Keratinocyte (primary cell): ENCODE data around the gene RUFY3. TPM values are rescaled to one million over a fixed set of nuclear protein-coding genes. Genes with fewer than 3 reads are reported as not detected.
"Not testable (repeated sequence)": the region's sequence is repeated elsewhere in the genome, so short reads cannot be mapped to it uniquely, and the experiment has no call there.

Source experiments
- DNase-seq: peaks from one replicate; pipeline ENCODE4 v3.0.0-alpha.2; 2011; ENCODE audit warnings: low read depth, missing footprints, low spot score
- FAIRE-seq: peaks from 2 replicates; lab custom pipeline; 2011; peaks lifted over from hg19 to GRCh38; lab: Jason Lieb, UNC
- H2AFZ ChIP-seq: 2 replicates; pipeline ENCODE4 v1.6.0; 2012; ENCODE audit warnings: low read length, control low read depth, inconsistent platforms; ENCODE audit not compliant: control insufficient read depth
- H3K27ac ChIP-seq: 2 replicates; pipeline ENCODE4 v1.5.1; 2011; ENCODE audit warnings: low read length; ENCODE audit not compliant: control insufficient read depth, insufficient read depth
- H3K27me3 ChIP-seq: 3 replicates; pipeline ENCODE4 v1.6.0; 2011; ENCODE audit warnings: low read length; ENCODE audit not compliant: control insufficient read depth, insufficient read depth; ENCODE audit errors: extremely low read depth
- H3K36me3 ChIP-seq, 2 experiments: 2 replicates in 1 of 2; 3 replicates in 1 of 2; pipeline ENCODE4 v1.5.1; 2011; ENCODE audit warnings: low read length in 2 of 2, mild to moderate bottlenecking in 1 of 2; ENCODE audit not compliant: control insufficient read depth in 2 of 2, insufficient read depth in 2 of 2; ENCODE audit errors: extremely low read depth in 1 of 2
- H3K4me1 ChIP-seq: 3 replicates; pipeline ENCODE4 v1.5.1; 2011; ENCODE audit warnings: low read length; ENCODE audit not compliant: control insufficient read depth, insufficient read depth; ENCODE audit errors: extremely low read depth
- H3K4me2 ChIP-seq: 3 replicates; pipeline ENCODE4 v1.6.0; 2011; ENCODE audit warnings: low read depth, low read length; ENCODE audit not compliant: control insufficient read depth, insufficient read depth; ENCODE audit errors: extremely low read depth
- H3K4me3 ChIP-seq, 3 experiments: fragments of 200-600 bp in 1 of 3; sonication (generic) in 1 of 3; 2 replicates in 2 of 3; 3 replicates in 1 of 3; pipeline ENCODE4 v1.5.1; 2011 to 2016; ENCODE audit warnings: low read length in 3 of 3, mild to moderate bottlenecking in 3 of 3, control low read depth in 2 of 3, inconsistent platforms in 1 of 3, low read depth in 1 of 3, mixed read lengths in 1 of 3, mixed run types in 1 of 3, moderate library complexity in 1 of 3; ENCODE audit not compliant: control insufficient read depth in 2 of 3, insufficient read depth in 2 of 3; ENCODE audit errors: extremely low read depth in 1 of 3
- H3K79me2 ChIP-seq: 2 replicates; pipeline ENCODE4 v1.6.0; 2012; ENCODE audit warnings: low read length; ENCODE audit not compliant: control insufficient read depth, insufficient read depth
- H3K9ac ChIP-seq: 3 replicates; pipeline ENCODE4 v1.6.0; 2011; ENCODE audit warnings: low read length; ENCODE audit not compliant: control insufficient read depth, insufficient read depth; ENCODE audit errors: extremely low read depth
- H3K9me1 ChIP-seq: 3 replicates; pipeline ENCODE4 v1.6.0; 2011; ENCODE audit warnings: low read length; ENCODE audit not compliant: control insufficient read depth, insufficient read depth; ENCODE audit errors: extremely low read depth
- H3K9me3 ChIP-seq: 2 replicates; pipeline ENCODE4 v1.5.1; 2012; ENCODE audit warnings: low read depth, low read length; ENCODE audit not compliant: control insufficient read depth
- H4K20me1 ChIP-seq: 3 replicates; pipeline ENCODE4 v1.6.0; 2011; ENCODE audit warnings: low read length; ENCODE audit not compliant: control insufficient read depth, insufficient read depth; ENCODE audit errors: extremely low read depth
- CTCF ChIP-seq, 3 experiments: IDR thresholded peaks in 1 of 3; conservative IDR thresholded peaks in 1 of 3; optimal IDR thresholded peaks in 1 of 3; 2 replicates in 2 of 3; 3 replicates in 1 of 3; pipeline versions ENCODE3 to v1.5.1; 2011; ENCODE audit warnings: low read length in 3 of 3, mild to moderate bottlenecking in 3 of 3, moderate library complexity in 2 of 3, control low read depth in 1 of 3, inconsistent platforms in 1 of 3; ENCODE audit not compliant: insufficient read depth in 2 of 3; ENCODE audit errors: extremely low read depth in 1 of 3
- EZH2 ChIP-seq: IDR thresholded peaks from one replicate; pipeline ENCODE4 v1.6.1; 2012; ENCODE audit warnings: inconsistent platforms, mild to moderate bottlenecking, low read length, moderate library complexity
- dilution Hi-C: fragments of 300-500 bp; cut with MboI; formaldehyde crosslinking; loops from one replicate; pipeline ENCODE4 v1.7.0; 2020; ENCODE audit warnings: low sequenced_read_pairs; ENCODE audit not compliant: extremely low pct_ligation_motif_present
- polyA plus RNA-seq, 5 experiments: library from polyadenylated mRNA; depleted of rRNA in 3 of 5; stranded (reverse) in 3 of 5; stranded (forward) in 1 of 5; unstranded in 1 of 5; fragments of >200 nt; gene quantifications; 1 replicate in 1 of 5; 2 replicates in 3 of 5; 3 replicates in 1 of 5; pipeline versions ENCODE4 v1.2.1 to v1.2.3, GENCODE V29; 2011 to 2012; ENCODE audit warnings: missing spikeins in 2 of 5, low read depth in 1 of 5, low replicate concordance in 1 of 5

Gene RUFY3
- polyA plus RNA-seq, 1 donor (not counting 4 experiments of a cell fraction or from before 2014, with no cell fraction given), result 18.9 TPM

GRCh38 chr4:70840631-70841030 lies 118.9 kb downstream of the RUFY3 start:
- H3K27ac ChIP-seq, H3K9me1 ChIP-seq, DNase-seq, H3K4me1 ChIP-seq, H3K36me3 ChIP-seq, H3K4me3 ChIP-seq, H3K4me2 ChIP-seq, H3K27me3 ChIP-seq, H2AFZ ChIP-seq, H3K9ac ChIP-seq, dilution Hi-C loops, H3K9me3 ChIP-seq, FAIRE-seq, H4K20me1 ChIP-seq: not testable (repeated sequence)
- peaks cover 36% of the 10 kb centered on the region for H3K79me2 ChIP-seq

- no peaks in the 10 kb centered on the region for H3K27me3 ChIP-seq
- H3K36me3 ChIP-seq, result no peaks in the 10 kb centered on the region
- DNase-seq, result no peak
- H3K79me2 ChIP-seq, result peaks cover 31% of the 10 kb centered on the region
- no peak for TF ChIP-seq CTCF (optimal IDR thresholded peaks at IDR 0.05 in 1 of 3, IDR thresholded peaks at IDR 0.05 in 1 of 3, conservative IDR thresholded peaks at IDR 0.05 in 1 of 3; ENCODE audit: extremely low read depth in 1 of 3, insufficient read depth in 2 of 3, low read length in 3 of 3)
- TF ChIP-seq EZH2, result no peak
- no peak overlapping the region for H3K4me3 ChIP-seq
- H4K20me1 ChIP-seq, result peaks cover 7% of the 10 kb centered on the region
- no peak overlapping the region for H3K27ac ChIP-seq
- no peaks in the 10 kb centered on the region for H3K9me3 ChIP-seq
- dilution Hi-C loops, result no loop called here
- H3K4me2 ChIP-seq, result no peak overlapping the region
- no peak overlapping the region for H3K9ac ChIP-seq
- H3K4me1 ChIP-seq, result peaks cover 6% of the 10 kb centered on the region
- no peak for FAIRE-seq
- no peak overlapping the region for H2AFZ ChIP-seq
- H3K9me1 ChIP-seq, result peaks cover 2% of the 10 kb centered on the region
Observed at GRCh38 chr4:70841211-70841610, 119.4 kb downstream of the RUFY3 start.

GRCh38 chr4:70841951-70842350 lies 120.2 kb downstream of the RUFY3 start:
- Histone ChIP-seq H4K20me1 (peaks cover 7% of the 10 kb centered on the region), H3K4me1 (peaks cover 3% of the 10 kb centered on the region), H3K9me3 (no peaks in the 10 kb centered on the region), H3K79me2 (peaks cover 23% of the 10 kb centered on the region), H3K9ac (no peak overlapping the region), H3K36me3 (no peaks in the 10 kb centered on the region), H3K9me1 (peaks cover under 1% of the 10 kb centered on the region), H3K4me3 (no peak overlapping the region), H3K27me3 (no peaks in the 10 kb centered on the region), H3K4me2 (no peak overlapping the region), H2AFZ (no peak overlapping the region), H3K27ac (no peak overlapping the region)
- dilution Hi-C loops, result no loop called here
- DNase-seq (no peak), FAIRE-seq (no peak)
- no peak for TF ChIP-seq EZH2
- no peak for TF ChIP-seq CTCF (optimal IDR thresholded peaks at IDR 0.05 in 1 of 3, IDR thresholded peaks at IDR 0.05 in 1 of 3, conservative IDR thresholded peaks at IDR 0.05 in 1 of 3; ENCODE audit: extremely low read depth in 1 of 3, insufficient read depth in 2 of 3, low read length in 3 of 3)
